ENCODE data around the gene OR2V2.
A peak's percentile ranks its signal among the peaks of the same experiment; 100 is the strongest.

Gene OR2V2

GRCh38 chr5:181200816-181201215 is 53.4 kb downstream of the OR2V2 start:
- no CpG with 5 or more reads among the region's 4 CpGs for WGBS (ENCODE audit: extremely low coverage, insufficient coverage, low lambda C conversion rate)
- H3K4ac ChIP-seq (ENCODE audit: low read depth, low read length), result no peak overlapping the region
- H3K56ac ChIP-seq (ENCODE audit: low read length), result no peak overlapping the region
- no peak overlapping the region for H3K9ac ChIP-seq (ENCODE audit: low read length)
- H3K18ac ChIP-seq (ENCODE audit: low read length), result no peak overlapping the region
- H3K4me1 ChIP-seq (ENCODE audit: control insufficient read depth, low read depth, low read length), result no peaks in the 10 kb centered on the region
- no peaks in the 10 kb centered on the region for H3K36me3 ChIP-seq (ENCODE audit: control insufficient read depth, insufficient read depth, low read length)
- H4K8ac ChIP-seq (ENCODE audit: low read depth, low read length), result no peak overlapping the region
- DNase-seq, result no peak
- H3K4me3 ChIP-seq (ENCODE audit: low read length), result no peak overlapping the region
- no peak overlapping the region for H2AK5ac ChIP-seq (ENCODE audit: low read length)
- H2BK5ac ChIP-seq (ENCODE audit: low read length), result no peak overlapping the region
- H3K79me2 ChIP-seq (ENCODE audit: control insufficient read depth, insufficient read depth, low read length), result no peaks in the 10 kb centered on the region
- no peak overlapping the region for H3K4me2 ChIP-seq (ENCODE audit: low read length)
- no peak overlapping the region for H2BK15ac ChIP-seq (replicated peaks; ENCODE audit: low read depth)
- no peak overlapping the region for H2BK120ac ChIP-seq (ENCODE audit: low read depth, low read length)
- H3K27ac ChIP-seq (ENCODE audit: low read depth, low read length), result no peak overlapping the region
- no peaks in the 10 kb centered on the region for H3K79me1 ChIP-seq (ENCODE audit: low read length)
- peaks cover 25% of the 10 kb centered on the region for H3K27me3 ChIP-seq (ENCODE audit: insufficient read depth, low read length, poor library complexity)
- H4K5ac ChIP-seq (ENCODE audit: low read length), result no peak overlapping the region
- H3K23ac ChIP-seq (ENCODE audit: low read length), result no peak overlapping the region

GRCh38 chr5:181203093-181203711 is 55.8 kb downstream of the OR2V2 start:
- Histone ChIP-seq H3K4me1 (ENCODE audit: control insufficient read depth, low read depth, low read length) (no peaks in the 10 kb centered on the region), H2BK15ac (replicated peaks; ENCODE audit: low read depth) (no peak overlapping the region), H3K23ac (ENCODE audit: low read length) (no peak overlapping the region), H3K4ac (ENCODE audit: low read depth, low read length) (no peak overlapping the region), H2BK120ac (ENCODE audit: low read depth, low read length) (no peak overlapping the region), H3K36me3 (ENCODE audit: control insufficient read depth, insufficient read depth, low read length) (no peaks in the 10 kb centered on the region), H3K27me3 (ENCODE audit: insufficient read depth, low read length, poor library complexity) (peaks cover 25% of the 10 kb centered on the region), H3K79me1 (ENCODE audit: low read length) (no peaks in the 10 kb centered on the region), H3K4me2 (ENCODE audit: low read length) (no peak overlapping the region), H2BK5ac (ENCODE audit: low read length) (no peak overlapping the region), H3K27ac (ENCODE audit: low read depth, low read length) (no peak overlapping the region), H3K56ac (ENCODE audit: low read length) (no peak overlapping the region), H3K9ac (ENCODE audit: low read length) (no peak overlapping the region), H4K8ac (ENCODE audit: low read depth, low read length) (no peak overlapping the region), H2AK5ac (ENCODE audit: low read length) (no peak overlapping the region), H4K5ac (ENCODE audit: low read length) (no peak overlapping the region), H3K79me2 (ENCODE audit: control insufficient read depth, insufficient read depth, low read length) (no peaks in the 10 kb centered on the region), H3K18ac (ENCODE audit: low read length) (no peak overlapping the region), H3K4me3 (ENCODE audit: low read length) (no peak overlapping the region)
- no CpG with 5 or more reads among the region's 11 CpGs for WGBS (ENCODE audit: extremely low coverage, insufficient coverage, low lambda C conversion rate)
- DNase-seq, result no peak

GRCh38 chr5:181203777-181204112 is 56.4 kb downstream of the OR2V2 start:
- H3K23ac ChIP-seq (ENCODE audit: low read length), result no peak overlapping the region
- DNase-seq, result no peak
- H3K27me3 ChIP-seq (ENCODE audit: insufficient read depth, low read length, poor library complexity), result peaks cover 25% of the 10 kb centered on the region
- H2BK5ac ChIP-seq (ENCODE audit: low read length), result no peak overlapping the region
- no peaks in the 10 kb centered on the region for H3K36me3 ChIP-seq (ENCODE audit: control insufficient read depth, insufficient read depth, low read length)
- WGBS (ENCODE audit: extremely low coverage, insufficient coverage, low lambda C conversion rate), result no CpG with 5 or more reads among the region's 17 CpGs
- H3K4ac ChIP-seq (ENCODE audit: low read depth, low read length), result no peak overlapping the region
- H3K18ac ChIP-seq (ENCODE audit: low read length), result no peak overlapping the region
- H2BK15ac ChIP-seq (replicated peaks; ENCODE audit: low read depth), result no peak overlapping the region
- no peak overlapping the region for H4K5ac ChIP-seq (ENCODE audit: low read length)
- no peak overlapping the region for H3K4me3 ChIP-seq (ENCODE audit: low read length)
- H3K4me1 ChIP-seq (ENCODE audit: control insufficient read depth, low read depth, low read length), result no peaks in the 10 kb centered on the region
- no peak overlapping the region for H4K8ac ChIP-seq (ENCODE audit: low read depth, low read length)
- H3K79me1 ChIP-seq (ENCODE audit: low read length), result no peaks in the 10 kb centered on the region
- H3K27ac ChIP-seq (ENCODE audit: low read depth, low read length), result no peak overlapping the region
- no peak overlapping the region for H2BK120ac ChIP-seq (ENCODE audit: low read depth, low read length)
- H3K79me2 ChIP-seq (ENCODE audit: control insufficient read depth, insufficient read depth, low read length), result no peaks in the 10 kb centered on the region
- H3K4me2 ChIP-seq (ENCODE audit: low read length), result peak overlapping the region; percentile 33
- no peak overlapping the region for H3K9ac ChIP-seq (ENCODE audit: low read length)
- H2AK5ac ChIP-seq (ENCODE audit: low read length), result no peak overlapping the region
- no peak overlapping the region for H3K56ac ChIP-seq (ENCODE audit: low read length)

- no CpG with 5 or more reads among the region's 67 CpGs for WGBS (ENCODE audit: extremely low coverage, insufficient coverage, low lambda C conversion rate)
- Histone ChIP-seq H2BK15ac (replicated peaks; ENCODE audit: low read depth) (no peak overlapping the region), H4K8ac (ENCODE audit: low read depth, low read length) (no peak overlapping the region), H4K5ac (ENCODE audit: low read length) (no peak overlapping the region), H2BK120ac (ENCODE audit: low read depth, low read length) (no peak overlapping the region), H3K18ac (ENCODE audit: low read length) (no peak overlapping the region), H3K9ac (ENCODE audit: low read length) (peak overlapping the region; percentile 36), H3K4me3 (ENCODE audit: low read length) (no peak overlapping the region), H2BK5ac (ENCODE audit: low read length) (no peak overlapping the region), H3K27ac (ENCODE audit: low read depth, low read length) (no peak overlapping the region), H3K23ac (ENCODE audit: low read length) (no peak overlapping the region), H3K36me3 (ENCODE audit: control insufficient read depth, insufficient read depth, low read length) (no peaks in the 10 kb centered on the region), H2AK5ac (ENCODE audit: low read length) (no peak overlapping the region), H3K56ac (ENCODE audit: low read length) (peak overlapping the region; percentile 34), H3K4me1 (ENCODE audit: control insufficient read depth, low read depth, low read length) (no peaks in the 10 kb centered on the region), H3K4me2 (ENCODE audit: low read length) (peak overlapping the region; percentile 75), H3K4ac (ENCODE audit: low read depth, low read length) (no peak overlapping the region), H3K79me2 (ENCODE audit: control insufficient read depth, insufficient read depth, low read length) (no peaks in the 10 kb centered on the region), H3K27me3 (ENCODE audit: insufficient read depth, low read length, poor library complexity) (peaks cover 25% of the 10 kb centered on the region), H3K79me1 (ENCODE audit: low read length) (no peaks in the 10 kb centered on the region)
- no peak for DNase-seq
These were observed 56.9 kb downstream of the OR2V2 start for GRCh38 chr5:181204113-181204825.

GRCh38 chr5:181204826-181205760 is 57.7 kb downstream of the OR2V2 start, which contains the start of gene TRIM7:
TRIM7 (minus strand) TSS chr5:181205196; CDS start chr5:181205110, 86 bp downstream.
- Histone ChIP-seq H4K8ac (ENCODE audit: low read depth, low read length) (no peak within 1 kb of the TSS), H2BK5ac (ENCODE audit: low read length) (no peak within 1 kb of the TSS), H3K36me3 (ENCODE audit: control insufficient read depth, insufficient read depth, low read length) (no peaks in the 10 kb centered on the region), H3K56ac (ENCODE audit: low read length) (peak within 1 kb of the TSS; percentile 64), H3K18ac (ENCODE audit: low read length) (no peak within 1 kb of the TSS), H3K4me2 (ENCODE audit: low read length) (peak within 1 kb of the TSS; percentile 88), H3K79me2 (ENCODE audit: control insufficient read depth, insufficient read depth, low read length) (no peaks in the 10 kb centered on the region), H4K5ac (ENCODE audit: low read length) (no peak within 1 kb of the TSS), H3K23ac (ENCODE audit: low read length) (no peak within 1 kb of the TSS), H2AK5ac (ENCODE audit: low read length) (no peak within 1 kb of the TSS), H2BK120ac (ENCODE audit: low read depth, low read length) (no peak within 1 kb of the TSS), H3K4me3 (ENCODE audit: low read length) (peak within 1 kb of the TSS; percentile 33), H3K4me1 (ENCODE audit: control insufficient read depth, low read depth, low read length) (no peaks in the 10 kb centered on the region), H3K27me3 (ENCODE audit: insufficient read depth, low read length, poor library complexity) (peaks cover 25% of the 10 kb centered on the region), H3K9ac (ENCODE audit: low read length) (peak within 1 kb of the TSS; percentile 66), H3K27ac (ENCODE audit: low read depth, low read length) (no peak within 1 kb of the TSS), H3K79me1 (ENCODE audit: low read length) (no peaks in the 10 kb centered on the region), H2BK15ac (replicated peaks; ENCODE audit: low read depth) (no peak within 1 kb of the TSS), H3K4ac (ENCODE audit: low read depth, low read length) (no peak within 1 kb of the TSS)
- WGBS (ENCODE audit: extremely low coverage, insufficient coverage, low lambda C conversion rate), result no CpG with 5 or more reads among the region's 94 CpGs
- DNase-seq, result no peak
